NCI-H187 treated with DMSO at 0.1 percent for 48 hours (cell line): ENCODE data around the gene RPL34.
A peak's percentile ranks its signal among the peaks of the same experiment; 100 is the strongest.
"Not testable (repeated sequence)": the region's sequence is repeated elsewhere in the genome, so short reads cannot be mapped to it uniquely, and the experiment has no call there.

Experiments used
- DNase-seq: peaks from one replicate; lab custom pipeline; 2025; lab: John Stamatoyannopoulos, UW

The RPL34 gene

DNA sequence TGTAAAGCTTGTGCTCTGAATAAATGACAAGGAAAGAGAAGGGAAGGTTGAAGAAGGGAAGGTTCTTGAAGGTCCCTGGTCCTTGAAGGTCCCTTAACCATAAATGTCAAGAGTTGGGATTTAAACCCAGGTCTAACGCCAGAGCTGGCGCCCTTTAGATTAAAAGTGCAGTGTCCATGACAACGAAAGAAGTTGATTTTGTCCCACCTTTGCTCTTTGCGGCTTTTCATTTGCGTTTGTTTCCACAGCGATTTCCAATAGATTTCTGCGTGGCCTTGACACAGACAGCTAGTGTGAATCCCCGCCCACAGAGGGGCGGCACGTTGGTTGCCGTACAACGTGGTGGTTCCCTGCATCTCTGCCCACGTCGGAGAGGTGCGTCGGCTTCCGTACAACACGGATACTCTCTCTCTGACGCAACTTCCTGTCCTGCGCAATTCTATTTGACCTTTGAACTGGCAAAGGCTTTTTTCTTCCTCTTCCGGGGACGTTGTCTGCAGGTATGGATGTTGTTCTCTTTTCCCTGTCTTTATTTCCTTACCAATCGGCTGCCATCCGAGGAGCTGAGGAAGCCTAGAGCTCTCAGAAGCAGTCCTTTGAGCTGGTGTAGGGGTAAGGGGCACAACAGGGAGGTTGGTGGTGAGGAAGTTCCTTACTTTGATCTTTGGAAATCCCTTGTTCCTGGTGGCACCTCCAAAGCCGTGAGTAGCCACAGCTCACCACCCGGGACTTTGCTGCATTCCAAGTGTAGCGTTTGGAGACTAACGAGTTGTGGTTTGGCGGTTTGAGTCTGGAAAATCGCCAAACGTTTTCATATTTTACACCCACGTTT is at the start of gene RPL34:
TSS of gene RPL34 (plus strand) at position 476 of the 832 bp plus-strand sequence. CDS start 1,384 bp downstream, outside the sequence.
- DNase-seq: peak; percentile 84

- no peak for DNase-seq
These were observed 49.3 kb upstream of the RPL34 start for GRCh38 chr4:108570993-108571569.

GRCh38 chr4:108574402-108574801 is 46.0 kb upstream of the RPL34 start:
- DNase-seq: no peak

- no peak for DNase-seq
These were observed 39.3 kb upstream of the RPL34 start for GRCh38 chr4:108581083-108581482.

- DNase-seq: no peak
These were observed 33.6 kb upstream of the RPL34 start for GRCh38 chr4:108586778-108587177.

- DNase-seq: no peak
These were observed 31.5 kb upstream of the RPL34 start for GRCh38 chr4:108588878-108589277.

- no peak for DNase-seq
These were observed 30.4 kb upstream of the RPL34 start for GRCh38 chr4:108589961-108590360.

- DNase-seq: no peak
These were observed 29.6 kb upstream of the RPL34 start for GRCh38 chr4:108590776-108591175.

DNA sequence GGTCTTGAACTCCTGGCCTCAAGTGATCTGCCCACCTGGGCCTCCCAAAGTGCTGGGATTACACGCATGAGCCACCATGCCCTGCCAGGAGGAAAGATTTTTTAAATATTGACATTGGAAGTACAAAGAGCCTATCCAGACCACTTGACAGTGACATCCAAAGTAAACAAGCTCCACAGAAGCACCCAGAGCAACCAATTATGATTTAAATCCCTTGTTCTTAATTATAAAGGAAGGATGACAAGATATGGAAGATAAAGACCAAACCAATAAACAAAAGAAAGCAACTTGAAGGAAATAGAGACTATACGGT is 27.7 kb upstream of the RPL34 start:
- peak; percentile 0 for DNase-seq

- not testable (repeated sequence) for DNase-seq
These were observed 26.1 kb upstream of the RPL34 start for GRCh38 chr4:108594296-108594695.

DNA sequence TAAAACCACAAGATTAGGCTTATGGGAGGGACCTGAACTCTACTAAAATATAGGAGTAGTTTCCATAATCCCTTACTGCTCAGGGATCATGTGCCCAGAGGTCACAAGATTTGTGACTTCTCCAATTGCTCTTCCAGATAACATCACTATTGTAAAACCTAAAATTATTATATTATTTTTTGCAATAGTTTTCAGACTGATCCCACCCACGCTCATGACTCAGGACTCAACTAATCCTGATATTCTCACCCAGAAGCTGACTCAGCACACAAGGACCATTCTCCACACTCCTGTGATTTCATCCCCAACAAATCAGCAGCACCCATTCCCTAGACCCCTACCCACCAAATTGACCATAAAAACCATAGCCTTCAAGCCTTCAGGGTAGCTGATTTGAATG is 24.0 kb upstream of the RPL34 start:
- no peak for DNase-seq

GRCh38 chr4:108601106-108601505 is 19.3 kb upstream of the RPL34 start:
- DNase-seq: no peak

DNA sequence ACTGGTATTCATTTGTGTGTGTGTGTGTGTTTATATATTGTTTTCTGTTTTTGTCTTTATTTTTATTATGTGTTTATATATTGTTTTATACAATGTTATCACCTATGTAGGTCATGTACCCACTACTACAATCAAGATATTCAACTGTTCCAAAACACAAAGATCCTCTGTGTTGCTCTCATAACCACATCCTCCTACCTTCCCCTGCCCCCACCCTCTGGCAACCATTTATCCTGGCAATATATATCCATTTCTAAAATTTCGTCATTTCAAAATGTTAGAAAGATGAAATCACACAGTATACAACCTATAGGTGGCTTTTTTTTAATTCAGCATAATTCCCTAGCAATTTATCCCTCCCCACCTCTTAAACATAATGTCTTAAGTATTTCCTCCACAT is 18.8 kb upstream of the RPL34 start:
- no peak for DNase-seq

DNA sequence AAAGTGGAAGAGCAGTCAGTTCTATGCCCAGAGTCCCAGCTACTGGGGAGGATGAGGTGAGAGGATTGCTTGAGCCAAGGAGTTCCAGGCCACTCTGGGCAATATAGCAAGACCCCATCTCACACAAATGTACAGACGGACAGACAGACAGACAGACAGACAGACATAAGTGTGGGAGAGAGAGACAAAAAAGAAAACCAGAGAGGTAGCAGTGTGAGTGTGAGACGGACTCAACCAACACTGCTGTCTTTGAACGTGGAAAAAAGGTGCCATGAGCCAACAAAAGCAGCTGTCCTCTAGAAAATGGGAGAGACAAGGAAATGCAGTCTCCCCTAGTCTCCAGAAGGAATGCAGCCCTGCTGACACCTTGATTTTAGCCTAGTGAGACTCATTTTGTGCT is 18.2 kb upstream of the RPL34 start:
- no peak for DNase-seq

GRCh38 chr4:108607079-108607815 is 13.1 kb upstream of the RPL34 start:
- no peak for DNase-seq

DNA sequence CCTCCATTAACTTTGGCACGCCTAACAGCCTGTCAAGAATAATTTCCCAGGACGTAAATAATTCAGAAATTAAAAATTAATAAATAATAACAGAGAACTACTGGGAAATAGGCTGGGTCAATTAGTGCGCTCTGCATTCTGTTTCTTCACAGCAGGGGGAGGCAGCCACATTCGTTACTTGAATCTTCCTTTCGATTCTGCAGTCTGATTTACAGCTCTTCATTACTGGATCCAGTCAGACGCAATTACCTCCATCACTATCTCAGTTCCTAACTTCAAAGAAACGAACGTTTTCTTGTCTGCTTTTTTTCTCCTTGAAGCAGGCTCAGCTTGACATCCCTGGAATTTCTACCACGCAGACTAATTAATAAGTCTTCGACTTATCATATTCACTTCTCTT is 9.0 kb upstream of the RPL34 start:
- no peak for DNase-seq

- no peak for DNase-seq
These were observed 8.0 kb upstream of the RPL34 start for GRCh38 chr4:108612365-108612764.

- DNase-seq: no peak
These were observed 840 bp upstream of the RPL34 start for GRCh38 chr4:108619372-108620100.

DNA sequence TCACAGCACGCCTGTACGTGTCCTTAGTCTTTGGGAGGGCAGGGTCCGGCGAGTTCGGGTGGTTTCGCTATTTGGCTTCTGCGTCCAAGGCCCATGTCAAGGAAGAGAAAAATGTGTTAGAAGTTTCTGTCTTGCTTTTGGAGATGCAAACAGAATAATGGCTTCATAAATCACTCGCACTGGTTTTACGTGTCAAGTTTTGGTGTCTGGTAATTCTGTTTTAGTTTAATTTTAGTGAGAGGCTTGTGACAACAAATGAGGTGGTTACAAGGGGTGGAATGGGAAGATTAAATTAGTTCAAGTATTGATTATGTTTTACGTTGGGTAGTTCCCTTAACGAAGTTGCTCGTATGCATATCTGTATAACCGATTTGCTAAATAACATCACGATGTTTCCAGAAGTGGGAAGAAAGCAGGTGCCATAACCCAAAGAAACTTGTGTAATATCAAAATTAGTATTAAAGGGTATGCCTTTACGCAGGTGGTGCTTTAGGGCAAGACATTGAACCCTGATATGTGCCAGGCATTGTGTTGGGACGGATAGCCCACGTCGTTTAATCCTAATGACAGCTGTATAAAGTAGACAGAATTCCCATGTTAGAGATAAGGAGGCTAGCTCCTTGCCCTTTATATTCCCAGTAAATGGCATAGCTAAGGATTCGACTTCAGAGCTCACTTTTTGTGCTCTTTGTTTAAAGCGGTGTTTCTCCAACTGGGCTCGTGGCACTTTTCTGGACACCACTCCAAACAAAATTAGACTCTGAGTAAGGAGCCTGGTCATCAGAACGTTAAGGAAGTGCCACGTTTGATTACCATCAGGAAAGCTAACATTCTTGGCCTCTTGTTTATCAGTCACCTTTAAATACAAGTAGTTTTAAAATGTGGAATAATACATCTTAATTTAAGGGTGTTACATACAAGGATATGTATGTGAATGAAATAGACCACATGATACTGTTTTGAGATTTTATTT is 843 bp downstream of the RPL34 start:
- DNase-seq: no peak

- no peak for DNase-seq
These were observed 1.6 kb downstream of the RPL34 start for GRCh38 chr4:108622022-108622421.

DNA sequence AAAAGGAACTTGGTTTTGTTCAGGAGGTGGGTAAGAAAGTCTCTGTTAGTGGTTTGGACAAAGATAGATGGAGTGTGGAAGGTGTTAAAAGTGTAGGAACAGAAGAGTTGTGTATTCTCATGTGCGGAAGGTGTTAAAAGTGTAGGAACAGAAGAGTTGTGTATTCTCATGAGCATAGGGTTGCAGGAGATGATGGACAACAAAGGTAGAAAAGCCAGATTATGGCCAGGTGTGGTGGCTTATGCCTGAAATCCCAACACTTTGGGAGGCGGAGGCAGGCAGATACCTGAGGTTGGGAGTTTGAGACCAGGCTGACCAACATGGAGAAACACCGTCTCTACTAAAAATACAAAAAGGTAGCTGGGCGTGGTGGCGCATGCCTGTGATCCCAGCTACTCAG is 2.5 kb downstream of the RPL34 start:
- DNase-seq: no peak
